A549 (cell line): Measurements from ENCODE around the gene CDH2. TPM values are rescaled to one million over a fixed set of nuclear protein-coding genes. Genes with fewer than 3 reads are reported as not detected.

Experiments used
- ATAC-seq, 2 experiments: fragments of 200-7000 bp in 1 of 2; fragments of >200 bp in 1 of 2; cut with Nextera tagmentation in 1 of 2; cut with Tn5 transposase in 1 of 2; 3 replicates each; pipeline versions ENCODE4 v1.8.0 to v1.9.1; 2018 to 2020; ENCODE audit warnings: mild to moderate bottlenecking in 1 of 2, moderate library complexity in 1 of 2
- CTCF ChIA-PET: fragments of 300-600 bp; sonication (Branson Sonifier 250); formaldehyde crosslinking; extraction: SDS; loops from one replicate; lab custom pipeline; 2021; ENCODE audit warnings: antibody characterized with exemption, inconsistent platforms; lab: Yijun Ruan, JAX
- POLR2A ChIA-PET: fragments of 350-600 bp; formaldehyde crosslinking; extraction: SDS; loops from one replicate; lab custom pipeline; 2021; ENCODE audit warnings: antibody characterized with exemption, inconsistent platforms; lab: Yijun Ruan, JAX
- DNase-seq, 2 experiments: peaks; one replicate each; pipeline versions ENCODE4 v3.0.0 to v3.0.0-alpha.2; 2011 to 2016; ENCODE audit warnings: low read depth in 1 of 2, low spot score in 1 of 2
- FAIRE-seq: peaks from 2 replicates; lab custom pipeline; 2011; peaks lifted over from hg19 to GRCh38; lab: Jason Lieb, UNC
- H3K27ac ChIP-seq, 2 experiments: fragments of >200 bp; sonication (Bioruptor Twin); formaldehyde crosslinking; 3 replicates each; pipeline ENCODE4 v1.5.1; 2016 to 2017
- H3K4me1 ChIP-seq: fragments of >200 bp; sonication (Bioruptor Twin); formaldehyde crosslinking; 3 replicates; pipeline ENCODE4 v1.6.1; 2016
- H3K4me2 ChIP-seq: fragments of >200 bp; sonication (Bioruptor Twin); formaldehyde crosslinking; 3 replicates; pipeline ENCODE4 v1.6.1; 2016
- H3K4me3 ChIP-seq: fragments of >200 bp; sonication (Bioruptor Twin); formaldehyde crosslinking; 3 replicates; pipeline ENCODE4 v1.5.1; 2016
- H3K9me3 ChIP-seq: fragments of >200 bp; sonication (Bioruptor Twin); formaldehyde crosslinking; 3 replicates; pipeline ENCODE4 v1.6.1; 2016
- BHLHE40 ChIP-seq: IDR thresholded peaks from 2 replicates; pipeline ENCODE4 v1.6.1; 2012; ENCODE audit warnings: low read depth, low read length, inconsistent platforms
- CBX2 ChIP-seq: fragments of 200-600 bp; sonication (generic); IDR thresholded peaks from 2 replicates; pipeline ENCODE4 v1.6.1; 2016; ENCODE audit warnings: low read depth, mild to moderate bottlenecking, borderline replicate concordance
- CHD2 ChIP-seq: fragments of 150-350 bp; IDR thresholded peaks from 2 replicates; pipeline ENCODE4 v1.6.1; 2014; ENCODE audit warnings: low read length; ENCODE audit not compliant: partially characterized antibody
- CHD4 ChIP-seq: fragments of 200-600 bp; sonication (generic); IDR thresholded peaks from 2 replicates; pipeline ENCODE4 v1.6.1; 2016; ENCODE audit warnings: antibody characterized with exemption, mild to moderate bottlenecking, borderline replicate concordance
- ESRRA ChIP-seq: fragments of 150-350 bp; IDR thresholded peaks from 2 replicates; pipeline ENCODE4 v1.6.1; 2014; ENCODE audit warnings: mild to moderate bottlenecking, low read length, borderline replicate concordance
- FOSB ChIP-seq: fragments of 250-450 bp; sonication (Bioruptor Pico); IDR thresholded peaks from 2 replicates; pipeline ENCODE4 v1.5.0; 2020; ENCODE audit warnings: mild to moderate bottlenecking, moderate library complexity
- HDAC2 ChIP-seq: fragments of 200-600 bp; sonication (generic); IDR thresholded peaks from 2 replicates; pipeline ENCODE4 v1.6.1; 2016
- HEYL ChIP-seq: fragments of 250-450 bp; sonication (Bioruptor Pico); IDR thresholded peaks from 2 replicates; pipeline ENCODE4 v1.8.0; 2021; ENCODE audit warnings: mild to moderate bottlenecking, moderate library complexity
- HOXB13 ChIP-seq: fragments of 250-450 bp; sonication (Bioruptor Pico); IDR thresholded peaks from 2 replicates; pipeline ENCODE4 v1.5.0; 2020; ENCODE audit warnings: low read depth, mild to moderate bottlenecking, moderate library complexity
- JUNB ChIP-seq: fragments of >200 bp; sonication (Bioruptor Twin); formaldehyde crosslinking; IDR thresholded peaks from 2 replicates; pipeline ENCODE4 v1.6.1; 2016
- KDM1A ChIP-seq: fragments of 200-600 bp; sonication (generic); IDR thresholded peaks from 2 replicates; pipeline ENCODE4 v1.6.1; 2016; ENCODE audit warnings: low read depth, mild to moderate bottlenecking
- MAFK ChIP-seq: fragments of 450-650 bp; IDR thresholded peaks from 2 replicates; pipeline ENCODE4 v1.6.1; 2014; ENCODE audit not compliant: partially characterized antibody
- NPAS2 ChIP-seq: fragments of 250-450 bp; sonication (Bioruptor Pico); IDR thresholded peaks from 2 replicates; pipeline ENCODE4 v1.8.0; 2022; ENCODE audit warnings: mild to moderate bottlenecking, moderate library complexity, borderline replicate concordance
- PHF8 ChIP-seq: fragments of 200-600 bp; sonication (generic); IDR thresholded peaks from 2 replicates; pipeline ENCODE4 v1.6.1; 2016; ENCODE audit warnings: low read depth, mild to moderate bottlenecking, antibody characterized with exemption, moderate library complexity, borderline replicate concordance
- RCOR1 ChIP-seq: fragments of 150-350 bp; IDR thresholded peaks from 2 replicates; pipeline ENCODE4 v1.6.1; 2014; ENCODE audit warnings: antibody characterized with exemption, low read length, low read depth
- RNF2 ChIP-seq: fragments of 200-600 bp; sonication (generic); IDR thresholded peaks from 2 replicates; pipeline ENCODE4 v1.6.1; 2016; ENCODE audit warnings: low read depth, mild to moderate bottlenecking, antibody characterized with exemption, moderate library complexity, borderline replicate concordance
- SREBF2 ChIP-seq: fragments of 450-650 bp; IDR thresholded peaks from 2 replicates; pipeline ENCODE4 v1.6.1; 2014; ENCODE audit warnings: mild to moderate bottlenecking, moderate library complexity
- TFCP2L1 ChIP-seq: fragments of 250-450 bp; sonication (Bioruptor Pico); IDR thresholded peaks from 2 replicates; pipeline ENCODE4 v1.5.0; 2021; ENCODE audit warnings: mild to moderate bottlenecking
- ZC3H11A ChIP-seq: fragments of 450-650 bp; IDR thresholded peaks from 2 replicates; pipeline ENCODE4 v1.6.1; 2014; ENCODE audit warnings: antibody characterized with exemption, mild to moderate bottlenecking
- WGBS: methylation state at CpG from one replicate; pipeline ENCODE4 v1.1.6; 2017; ENCODE audit errors: missing lambda C conversion rate; 5-methylcytosine and 5-hydroxymethylcytosine counted together
- polyA plus RNA-seq, 4 experiments: library from polyadenylated mRNA; depleted of rRNA in 3 of 4; stranded (reverse); fragments of >200 nt; fragmentation: RNase III in 1 of 4; extraction: RNeasy Plus Mini Kit Qiagen cat#74134 plus additional on column Dnase treatment in 1 of 4; gene quantifications; 2 replicates in 3 of 4; 3 replicates in 1 of 4; pipeline ENCODE4 v1.2.3, GENCODE V29; 2011 to 2017
- TF ChIP-seq, protein P1 (sequence below): IDR thresholded peaks from 2 replicates; pipeline ENCODE4 v1.6.1; 2012
- TF ChIP-seq, protein P2 (sequence below): fragments of 450-650 bp; IDR thresholded peaks from 2 replicates; pipeline ENCODE4 v1.6.1; 2014; ENCODE audit warnings: antibody characterized with exemption
- TF ChIP-seq, protein P3 (sequence below): fragments of >200 bp; sonication (Bioruptor Twin); formaldehyde crosslinking; IDR thresholded peaks from 3 replicates; pipeline ENCODE4 v1.5.1; 2016
- TF ChIP-seq, protein P4 (sequence below): IDR thresholded peaks from 2 replicates; pipeline ENCODE4 v1.6.1; 2012; ENCODE audit warnings: low read depth, borderline replicate concordance
- TF ChIP-seq, protein P5 (sequence below): fragments of >200 bp; sonication (Bioruptor Twin); formaldehyde crosslinking; IDR thresholded peaks from 3 replicates; pipeline ENCODE4 v1.6.1; 2016
- TF ChIP-seq, protein P6 (sequence below): fragments of 250-450 bp; sonication (Bioruptor Pico); IDR thresholded peaks from 2 replicates; pipeline ENCODE4 v1.5.0; 2020; ENCODE audit warnings: low read depth, mild to moderate bottlenecking, moderate library complexity

Gene CDH2
- polyA plus RNA-seq, 2 of the 4 experiments (the other 2 are of a cell fraction) = 54.0 to 71.9 TPM

DNA sequence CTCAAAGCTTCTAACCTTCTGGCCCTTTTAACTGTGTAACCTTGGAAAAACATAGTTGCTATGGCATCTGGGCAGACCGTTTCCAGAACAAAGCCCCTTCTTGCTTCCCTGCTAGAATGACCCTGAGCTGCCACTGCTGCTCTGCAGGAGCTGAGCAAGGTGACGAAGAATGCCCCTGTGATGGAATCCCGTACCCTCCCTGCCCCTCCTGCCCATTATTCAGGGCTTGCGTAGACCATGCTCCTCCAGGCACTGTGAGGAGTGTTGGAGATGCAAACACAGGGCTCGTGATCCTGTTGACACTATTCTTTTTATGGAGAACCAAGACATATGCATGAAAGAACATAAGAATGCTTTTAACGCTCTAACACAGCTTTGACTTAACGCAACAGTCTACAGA is 191.1 kb downstream of the CDH2 start:
- no peak for FAIRE-seq
- DNase-seq = no peak
- Histone ChIP-seq H3K27ac (no peak overlapping the region), H3K4me3 (no peak overlapping the region), H3K9me3 (no peaks in the 10 kb centered on the region), H3K4me2 (no peak overlapping the region), H3K4me1 (no peaks in the 10 kb centered on the region)
- ChIA-PET POLR2A (no interaction called here), CTCF (interaction anchor here (1.0 kb wide), 1 partner anchor 123 kb away, joined by 3 read pairs; no protein-coding TSS in a partner anchor)
- 93% methylated on average over 7 of the region's 7 CpGs for WGBS
- TF ChIP-seq, protein P1, sequence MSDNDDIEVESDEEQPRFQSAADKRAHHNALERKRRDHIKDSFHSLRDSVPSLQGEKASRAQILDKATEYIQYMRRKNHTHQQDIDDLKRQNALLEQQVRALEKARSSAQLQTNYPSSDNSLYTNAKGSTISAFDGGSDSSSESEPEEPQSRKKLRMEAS = no peak
- TF ChIP-seq BHLHE40 (no peak), HDAC2 (no peak), RNF2 (no peak), TFCP2L1 (CRISPR knock-in tag) (no peak), CHD4 (no peak), JUNB (no peak), PHF8 (no peak), ESRRA (no peak), SREBF2 (no peak), NPAS2 (CRISPR knock-in tag) (no peak), ZC3H11A (no peak), KDM1A (no peak), HOXB13 (CRISPR knock-in tag) (no peak)
- TF ChIP-seq, protein P2, sequence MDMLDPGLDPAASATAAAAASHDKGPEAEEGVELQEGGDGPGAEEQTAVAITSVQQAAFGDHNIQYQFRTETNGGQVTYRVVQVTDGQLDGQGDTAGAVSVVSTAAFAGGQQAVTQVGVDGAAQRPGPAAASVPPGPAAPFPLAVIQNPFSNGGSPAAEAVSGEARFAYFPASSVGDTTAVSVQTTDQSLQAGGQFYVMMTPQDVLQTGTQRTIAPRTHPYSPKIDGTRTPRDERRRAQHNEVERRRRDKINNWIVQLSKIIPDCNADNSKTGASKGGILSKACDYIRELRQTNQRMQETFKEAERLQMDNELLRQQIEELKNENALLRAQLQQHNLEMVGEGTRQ = no peak
- TF ChIP-seq, protein P3, sequence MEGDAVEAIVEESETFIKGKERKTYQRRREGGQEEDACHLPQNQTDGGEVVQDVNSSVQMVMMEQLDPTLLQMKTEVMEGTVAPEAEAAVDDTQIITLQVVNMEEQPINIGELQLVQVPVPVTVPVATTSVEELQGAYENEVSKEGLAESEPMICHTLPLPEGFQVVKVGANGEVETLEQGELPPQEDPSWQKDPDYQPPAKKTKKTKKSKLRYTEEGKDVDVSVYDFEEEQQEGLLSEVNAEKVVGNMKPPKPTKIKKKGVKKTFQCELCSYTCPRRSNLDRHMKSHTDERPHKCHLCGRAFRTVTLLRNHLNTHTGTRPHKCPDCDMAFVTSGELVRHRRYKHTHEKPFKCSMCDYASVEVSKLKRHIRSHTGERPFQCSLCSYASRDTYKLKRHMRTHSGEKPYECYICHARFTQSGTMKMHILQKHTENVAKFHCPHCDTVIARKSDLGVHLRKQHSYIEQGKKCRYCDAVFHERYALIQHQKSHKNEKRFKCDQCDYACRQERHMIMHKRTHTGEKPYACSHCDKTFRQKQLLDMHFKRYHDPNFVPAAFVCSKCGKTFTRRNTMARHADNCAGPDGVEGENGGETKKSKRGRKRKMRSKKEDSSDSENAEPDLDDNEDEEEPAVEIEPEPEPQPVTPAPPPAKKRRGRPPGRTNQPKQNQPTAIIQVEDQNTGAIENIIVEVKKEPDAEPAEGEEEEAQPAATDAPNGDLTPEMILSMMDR = no peak
- no peak for ATAC-seq

DNA sequence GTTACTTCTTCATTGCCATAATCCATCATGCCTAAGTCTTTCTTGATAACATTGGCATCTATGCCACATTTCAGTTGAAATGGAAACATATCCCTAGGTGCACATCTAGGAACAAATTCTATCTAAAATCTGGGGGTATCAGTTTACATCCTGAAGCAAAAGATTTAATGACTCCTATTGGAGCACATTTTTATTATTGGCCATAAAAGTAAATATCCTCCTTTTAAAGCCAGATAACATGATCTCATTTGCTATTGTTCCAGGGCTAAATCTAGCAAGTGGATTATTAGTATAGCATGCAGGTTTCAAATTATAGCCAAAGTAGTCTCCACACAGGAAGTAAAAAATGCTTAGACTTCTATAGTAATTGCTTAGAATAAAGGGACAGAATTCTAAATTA is 193.2 kb downstream of the CDH2 start:
- TF ChIP-seq CBX2 (no peak), RCOR1 (no peak), HEYL (CRISPR knock-in tag) (no peak), MAFK (no peak), FOSB (no peak), CHD4 (no peak), CHD2 (no peak), HDAC2 (no peak)
- TF ChIP-seq, protein P4, sequence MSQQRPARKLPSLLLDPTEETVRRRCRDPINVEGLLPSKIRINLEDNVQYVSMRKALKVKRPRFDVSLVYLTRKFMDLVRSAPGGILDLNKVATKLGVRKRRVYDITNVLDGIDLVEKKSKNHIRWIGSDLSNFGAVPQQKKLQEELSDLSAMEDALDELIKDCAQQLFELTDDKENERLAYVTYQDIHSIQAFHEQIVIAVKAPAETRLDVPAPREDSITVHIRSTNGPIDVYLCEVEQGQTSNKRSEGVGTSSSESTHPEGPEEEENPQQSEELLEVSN = no peak
- TF ChIP-seq, protein P5, sequence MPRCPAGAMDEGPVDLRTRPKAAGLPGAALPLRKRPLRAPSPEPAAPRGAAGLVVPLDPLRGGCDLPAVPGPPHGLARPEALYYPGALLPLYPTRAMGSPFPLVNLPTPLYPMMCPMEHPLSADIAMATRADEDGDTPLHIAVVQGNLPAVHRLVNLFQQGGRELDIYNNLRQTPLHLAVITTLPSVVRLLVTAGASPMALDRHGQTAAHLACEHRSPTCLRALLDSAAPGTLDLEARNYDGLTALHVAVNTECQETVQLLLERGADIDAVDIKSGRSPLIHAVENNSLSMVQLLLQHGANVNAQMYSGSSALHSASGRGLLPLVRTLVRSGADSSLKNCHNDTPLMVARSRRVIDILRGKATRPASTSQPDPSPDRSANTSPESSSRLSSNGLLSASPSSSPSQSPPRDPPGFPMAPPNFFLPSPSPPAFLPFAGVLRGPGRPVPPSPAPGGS = no peak
- TF ChIP-seq, protein P6, sequence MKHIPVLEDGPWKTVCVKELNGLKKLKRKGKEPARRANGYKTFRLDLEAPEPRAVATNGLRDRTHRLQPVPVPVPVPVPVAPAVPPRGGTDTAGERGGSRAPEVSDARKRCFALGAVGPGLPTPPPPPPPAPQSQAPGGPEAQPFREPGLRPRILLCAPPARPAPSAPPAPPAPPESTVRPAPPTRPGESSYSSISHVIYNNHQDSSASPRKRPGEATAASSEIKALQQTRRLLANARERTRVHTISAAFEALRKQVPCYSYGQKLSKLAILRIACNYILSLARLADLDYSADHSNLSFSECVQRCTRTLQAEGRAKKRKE (CRISPR knock-in tag) = no peak
- H3K4me2 ChIP-seq = no peak overlapping the region
- ChIA-PET POLR2A (no interaction called here), CTCF (no interaction called here)
- ATAC-seq = no peak
- no peaks in the 10 kb centered on the region for H3K9me3 ChIP-seq
- FAIRE-seq = no peak
- H3K27ac ChIP-seq = no peak overlapping the region
- H3K4me1 ChIP-seq = no peaks in the 10 kb centered on the region
- no peak for DNase-seq
- no peak overlapping the region for H3K4me3 ChIP-seq
